Vagina (tissue), 2 donors: Measurements from ENCODE around the gene SEMA4D. TPM values are rescaled to one million over a fixed set of nuclear protein-coding genes. Genes with fewer than 3 reads are reported as not detected.

ENCODE experiments used
- DNase-seq, 2 donors: peaks; one replicate each; pipeline ENCODE4 v3.0.0-alpha.2; 2017; ENCODE audit errors: extremely low spot score in 2 of 2
- H3K27ac ChIP-seq: fragments of 200-600 bp; sonication (generic); one replicate; pipeline ENCODE4 v1.5.1; 2019
- H3K27me3 ChIP-seq: fragments of 200-600 bp; sonication (generic); one replicate; pipeline ENCODE4 v1.5.1; 2019
- H3K36me3 ChIP-seq, 2 donors: fragments of 200-600 bp; sonication (generic); one replicate each; pipeline ENCODE4 v1.5.1; 2017 to 2019
- H3K4me1 ChIP-seq: fragments of 200-600 bp; sonication (generic); one replicate; pipeline ENCODE4 v1.5.1; 2019
- H3K4me3 ChIP-seq, 2 donors: fragments of 200-600 bp; sonication (generic); 1 replicate in 1 of 2; 2 replicates in 1 of 2; pipeline ENCODE4 v1.5.1; 2016 to 2019
- H3K9me3 ChIP-seq: fragments of 200-600 bp; sonication (generic); one replicate; pipeline ENCODE4 v1.5.1; 2019
- CTCF ChIP-seq, 3 experiments: fragments of 450-650 bp in 2 of 3; fragments of 200-600 bp in 1 of 3; sonication (generic) in 1 of 3; IDR thresholded peaks; one replicate each; pipeline ENCODE4 v1.5.1; 2017 to 2019; ENCODE audit warnings: antibody characterized with exemption in 3 of 3, mild to moderate bottlenecking in 2 of 3, moderate library complexity in 2 of 3
- POLR2A ChIP-seq, 2 donors: fragments of 450-650 bp; IDR thresholded peaks; one replicate each; pipeline ENCODE4 v1.6.1; 2017; ENCODE audit warnings: antibody characterized with exemption in 2 of 2, mild to moderate bottlenecking in 2 of 2, moderate library complexity in 2 of 2
- POLR2AphosphoS5 ChIP-seq, 2 donors: sonication (generic); formaldehyde crosslinking; IDR thresholded peaks; one replicate each; pipeline ENCODE4 v1.9.0; 2017; ENCODE audit warnings: antibody characterized with exemption in 2 of 2, mild to moderate bottlenecking in 2 of 2, low read depth in 1 of 2; ENCODE audit not compliant: insufficient read depth in 1 of 2
- intact Hi-C: fragments of 100-400 bp; cut with DNase I; formaldehyde crosslinking; loops from one replicate; pipeline ENCODE4 v1.15.1; 2023
- total RNA-seq: library from RNA; depleted of rRNA; stranded (reverse); fragments of >200 nt; gene quantifications from one replicate; pipeline ENCODE4 v1.2.3, GENCODE V29; 2016

The SEMA4D gene
- total RNA-seq, 1 donor from 2014 or later: 39.3 TPM

- TF ChIP-seq POLR2A (IDR thresholded peaks at IDR 0.05): no peak
- TF ChIP-seq POLR2AphosphoS5 (IDR thresholded peaks at IDR 0.05; ENCODE audit: insufficient read depth in 1 of 2, low read depth in 1 of 2): no peak
- TF ChIP-seq CTCF (IDR thresholded peaks at IDR 0.05): no peak
- Histone ChIP-seq H3K4me3 (no peak overlapping the region), H3K27me3 (no peaks in the 10 kb centered on the region), H3K4me1 (no peaks in the 10 kb centered on the region), H3K9me3 (no peaks in the 10 kb centered on the region), H3K27ac (no peak overlapping the region), H3K36me3 (no peaks in the 10 kb centered on the region)
- intact Hi-C loops: no loop called here
- DNase-seq: no peak
These were observed 39.3 kb upstream of the SEMA4D start for GRCh38 chr9:89537166-89537565.

- Histone ChIP-seq H3K4me1 (no peaks in the 10 kb centered on the region), H3K27ac (no peak overlapping the region), H3K36me3 (no peaks in the 10 kb centered on the region), H3K9me3 (no peaks in the 10 kb centered on the region), H3K27me3 (no peaks in the 10 kb centered on the region), H3K4me3 (no peak overlapping the region)
- intact Hi-C loops: no loop called here
- DNase-seq: no peak
- TF ChIP-seq CTCF (IDR thresholded peaks at IDR 0.05): no peak
- no peak for TF ChIP-seq POLR2A (IDR thresholded peaks at IDR 0.05)
- no peak for TF ChIP-seq POLR2AphosphoS5 (IDR thresholded peaks at IDR 0.05; ENCODE audit: insufficient read depth in 1 of 2, low read depth in 1 of 2)
These were observed 38.7 kb upstream of the SEMA4D start for GRCh38 chr9:89536600-89536999.

- Histone ChIP-seq H3K27ac (no peak overlapping the region), H3K4me1 (no peaks in the 10 kb centered on the region), H3K36me3 (no peaks in the 10 kb centered on the region), H3K27me3 (no peaks in the 10 kb centered on the region), H3K9me3 (no peaks in the 10 kb centered on the region), H3K4me3 (no peak overlapping the region)
- TF ChIP-seq POLR2AphosphoS5 (IDR thresholded peaks at IDR 0.05; ENCODE audit: insufficient read depth in 1 of 2, low read depth in 1 of 2): no peak
- no peak for TF ChIP-seq CTCF (IDR thresholded peaks at IDR 0.05)
- DNase-seq: no peak
- intact Hi-C loops: no loop called here
These were observed 38.2 kb upstream of the SEMA4D start for GRCh38 chr9:89536145-89536574.

- no peak overlapping the region for H3K4me3 ChIP-seq
- no peak overlapping the region for H3K27ac ChIP-seq
- no peaks in the 10 kb centered on the region for H3K27me3 ChIP-seq
- intact Hi-C loops: no loop called here
- H3K9me3 ChIP-seq: no peaks in the 10 kb centered on the region
- H3K36me3 ChIP-seq: no peaks in the 10 kb centered on the region
- TF ChIP-seq CTCF (IDR thresholded peaks at IDR 0.05): no peak
- TF ChIP-seq POLR2AphosphoS5 (IDR thresholded peaks at IDR 0.05; ENCODE audit: insufficient read depth in 1 of 2, low read depth in 1 of 2): no peak
- no peak for TF ChIP-seq POLR2A (IDR thresholded peaks at IDR 0.05)
- DNase-seq: no peak
- H3K4me1 ChIP-seq: no peaks in the 10 kb centered on the region
These were observed 37.5 kb upstream of the SEMA4D start for GRCh38 chr9:89535461-89535860.

- Histone ChIP-seq H3K27me3 (no peaks in the 10 kb centered on the region), H3K4me3 (no peak overlapping the region), H3K4me1 (no peaks in the 10 kb centered on the region), H3K27ac (no peak overlapping the region), H3K36me3 (no peaks in the 10 kb centered on the region), H3K9me3 (no peaks in the 10 kb centered on the region)
- TF ChIP-seq CTCF (IDR thresholded peaks at IDR 0.05): no peak
- no peak for TF ChIP-seq POLR2A (IDR thresholded peaks at IDR 0.05)
- no peak for TF ChIP-seq POLR2AphosphoS5 (IDR thresholded peaks at IDR 0.05; ENCODE audit: insufficient read depth in 1 of 2, low read depth in 1 of 2)
- intact Hi-C loops: no loop called here
- no peak for DNase-seq
These were observed 36.8 kb upstream of the SEMA4D start for GRCh38 chr9:89534515-89535287.
